Esophagus mucosa (tissue), 1 donor: ENCODE measurements around the gene PRXL2A. TPM values are rescaled to one million over a fixed set of nuclear protein-coding genes. Genes with fewer than 3 reads are reported as not detected.
"Not testable (repeated sequence)": the region's sequence is repeated elsewhere in the genome, so short reads cannot be mapped to it uniquely, and the experiment has no call there.

ENCODE experiments used
- ATAC-seq: fragments of 200-7000 bp; cut with Tn5 transposase; one replicate; pipeline ENCODE4 v1.9.1; 2020
- total RNA-seq: library from RNA; stranded (reverse); gene quantifications from one replicate; pipeline ENCODE4 v1.2.4, GENCODE V29; 2023
- donor health status: DM: yes; HTN: yes; CAD: no.

Gene PRXL2A
- total RNA-seq, 1 donor from 2014 or later: 209 TPM

- peak; percentile 92 for ATAC-seq
Measured at GRCh38 chr10:80477813-80478212, 69.5 kb downstream of the PRXL2A start.

- ATAC-seq: not testable (repeated sequence)
Measured at GRCh38 chr10:80480373-80480772, 72.0 kb downstream of the PRXL2A start.

GRCh38 chr10:80480852-80481251 is 72.5 kb downstream of the PRXL2A start:
- no peak for ATAC-seq

- no peak for ATAC-seq
Measured at GRCh38 chr10:80484243-80484642, 75.9 kb downstream of the PRXL2A start.

GRCh38 chr10:80484676-80485075 is 76.3 kb downstream of the PRXL2A start:
- no peak for ATAC-seq

GRCh38 chr10:80485076-80485945 is 77.0 kb downstream of the PRXL2A start:
- no peak for ATAC-seq

GRCh38 chr10:80485946-80486764 is 77.8 kb downstream of the PRXL2A start:
- peak; percentile 39 for ATAC-seq

Other genes with a start within 250 kb of the PRXL2A start
- gene ANXA11, start 203.0 kb upstream of the PRXL2A start, total RNA-seq: 261 TPM
- gene MAT1A, start 118.9 kb upstream of the PRXL2A start, total RNA-seq: 0.48 TPM
- not detected for gene DYDC1, start 51.8 kb upstream of the PRXL2A start, total RNA-seq
- gene DYDC2, start 51.8 kb upstream of the PRXL2A start, total RNA-seq: not detected
- gene TSPAN14, start 45.8 kb downstream of the PRXL2A start, total RNA-seq: 94.6 TPM
- gene SH2D4B, start 129.4 kb downstream of the PRXL2A start, total RNA-seq: 0.04 TPM